GM12891 (cell line): ENCODE data around the gene STOX2.

Source experiments
- DNase-seq: peaks from one replicate; pipeline ENCODE4 v3.0.0; 2011; ENCODE audit warnings: low spot score; ENCODE audit not compliant: insufficient read length
- FAIRE-seq: peaks from 2 replicates; lab custom pipeline; 2011; peaks lifted over from hg19 to GRCh38; lab: Jason Lieb, UNC
- PAX5 ChIP-seq: IDR thresholded peaks from 2 replicates; pipeline ENCODE4 v1.6.1; 2011; ENCODE audit warnings: low read length, moderate library complexity, mild to moderate bottlenecking; ENCODE audit not compliant: insufficient read depth, severe bottlenecking
- POLR2A ChIP-seq: IDR thresholded peaks from 2 replicates; pipeline ENCODE4 v1.6.1; 2011; ENCODE audit warnings: low read depth, low read length, control low read depth
- POLR2AphosphoS5 ChIP-seq: IDR thresholded peaks from 2 replicates; pipeline ENCODE4 v1.6.1; 2011; ENCODE audit warnings: low read depth, low read length, control low read depth
- POU2F2 ChIP-seq: IDR thresholded peaks from 2 replicates; pipeline ENCODE4 v1.6.1; 2011; ENCODE audit warnings: low read depth, mild to moderate bottlenecking, control low read depth, low read length, moderate library complexity
- SPI1 ChIP-seq: IDR thresholded peaks from 2 replicates; pipeline ENCODE4 v1.6.1; 2011; ENCODE audit warnings: low read depth, low read length, control low read depth
- TAF1 ChIP-seq: IDR thresholded peaks from 2 replicates; pipeline ENCODE4 v1.6.1; 2011; ENCODE audit warnings: low read depth, low read length, control low read depth

STOX2 gene

DNA sequence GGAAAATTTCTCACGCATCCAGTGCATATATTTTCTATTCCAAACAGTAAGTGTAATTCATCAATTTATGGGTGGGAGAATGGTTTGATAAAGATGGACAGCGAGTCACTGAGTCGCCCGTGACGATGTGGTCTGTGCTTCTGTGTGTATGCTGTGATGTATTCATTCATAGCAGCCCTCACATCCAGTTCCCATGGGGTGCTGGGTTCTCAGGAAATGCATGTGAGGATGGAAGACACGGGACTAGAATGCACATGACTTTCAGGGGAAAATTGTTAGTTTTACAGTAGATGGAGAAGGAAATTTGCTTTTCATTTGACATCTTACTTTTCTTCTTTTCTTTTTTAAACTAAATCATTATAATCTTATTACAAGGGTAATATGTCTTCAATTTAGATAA, 152.9 kb downstream of the STOX2 start:
- DNase-seq (no peak), FAIRE-seq (no peak)
- no peak for TF ChIP-seq TAF1
- TF ChIP-seq POLR2A = no peak
- TF ChIP-seq SPI1 = no peak
- TF ChIP-seq POLR2AphosphoS5 = no peak

DNA sequence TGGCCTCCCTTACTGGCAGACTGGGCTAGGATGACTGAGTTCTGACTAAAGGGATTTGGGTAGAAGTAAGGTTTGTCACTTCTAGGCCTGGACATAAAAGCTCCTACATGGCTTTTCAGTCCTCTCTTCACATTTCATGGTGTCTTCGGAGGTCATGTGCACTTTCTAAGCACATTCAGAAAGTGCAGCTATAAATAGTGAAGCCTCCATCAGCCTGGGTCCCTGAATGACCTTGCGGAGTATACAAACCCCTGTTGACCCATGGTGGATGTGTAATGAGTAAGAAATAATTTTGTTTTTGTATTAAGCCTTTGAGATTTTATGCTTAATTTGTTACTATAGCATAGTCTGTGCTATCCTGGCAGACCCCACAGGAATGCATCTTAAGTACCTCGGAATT, 154.0 kb downstream of the STOX2 start:
- FAIRE-seq = no peak

DNA sequence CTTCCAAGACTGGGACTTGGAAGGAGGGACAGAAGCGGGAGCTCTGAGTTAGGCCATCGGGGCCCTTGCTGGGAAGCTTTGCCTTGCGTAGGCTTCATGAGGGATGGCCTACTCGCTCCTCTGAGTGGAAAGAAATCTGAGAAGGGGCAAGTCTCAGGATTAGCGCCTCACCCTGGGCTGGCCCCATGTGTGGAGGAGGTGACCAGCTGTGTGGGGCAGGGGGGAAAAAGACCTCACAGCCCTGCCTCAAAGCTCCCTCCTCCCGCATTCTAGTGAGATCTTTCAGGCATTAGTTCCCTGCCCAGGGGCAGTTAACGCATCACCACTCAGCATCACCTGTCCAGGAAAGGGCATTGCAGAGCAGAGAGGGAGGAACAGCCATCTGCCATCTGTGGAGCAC, 156.5 kb downstream of the STOX2 start:
- FAIRE-seq (no peak), DNase-seq (no peak)
- TF ChIP-seq POU2F2 = no peak
- TF ChIP-seq POLR2A = no peak
- TF ChIP-seq PAX5 = no peak
- TF ChIP-seq SPI1 = no peak
- TF ChIP-seq TAF1 = no peak
- no peak for TF ChIP-seq POLR2AphosphoS5

More for the DNA sequence above, 154.0 kb downstream of the STOX2 start:
- DNase-seq = no peak
- TF ChIP-seq PAX5 (no peak), POU2F2 (no peak), POLR2AphosphoS5 (no peak), POLR2A (no peak), TAF1 (no peak), SPI1 (no peak)

DNA sequence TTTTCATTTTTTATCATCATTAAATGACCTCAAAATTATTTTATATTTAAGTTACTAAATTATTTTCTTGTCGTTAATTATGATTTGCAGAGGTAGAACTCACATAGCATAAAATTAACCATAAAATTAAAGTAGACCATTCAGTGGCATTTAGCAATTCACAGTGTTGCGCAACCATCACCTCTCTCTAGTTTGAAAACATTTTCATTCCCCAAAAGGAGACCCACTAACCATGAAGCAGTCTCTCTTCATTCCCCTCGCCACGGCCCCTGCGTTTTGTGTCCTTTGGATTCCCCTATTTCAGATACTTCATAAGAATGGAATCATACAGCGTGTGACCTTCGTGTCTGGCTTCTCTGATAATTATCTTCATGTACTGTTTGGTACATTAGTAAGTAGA, 157.7 kb downstream of the STOX2 start:
- TF ChIP-seq POU2F2 (no peak), SPI1 (no peak), TAF1 (no peak), POLR2AphosphoS5 (no peak), PAX5 (no peak), POLR2A (no peak)
- DNase-seq (no peak), FAIRE-seq (no peak)

DNA sequence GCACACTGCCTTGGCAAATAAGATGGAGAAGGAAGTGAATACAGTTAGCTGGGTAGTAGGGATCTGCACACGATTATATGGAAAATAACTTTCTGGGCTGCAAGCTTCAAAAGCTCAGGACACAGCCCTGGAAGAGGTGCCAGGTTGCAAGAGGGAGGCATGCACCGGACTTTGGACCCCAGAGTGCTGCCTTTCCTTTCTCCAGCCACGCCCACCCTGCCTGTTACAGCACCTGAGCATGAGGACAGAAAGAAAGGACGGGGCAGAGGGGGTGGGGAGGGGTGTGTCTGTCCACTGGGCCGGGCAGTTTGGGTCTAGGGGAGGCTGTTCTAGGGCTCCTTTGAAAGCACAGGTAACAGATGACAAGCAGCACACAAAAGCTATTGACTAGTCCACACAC, 159.8 kb downstream of the STOX2 start:
- DNase-seq (no peak), FAIRE-seq (no peak)
- TF ChIP-seq PAX5 = no peak
- no peak for TF ChIP-seq TAF1
- no peak for TF ChIP-seq SPI1
- TF ChIP-seq POLR2A = no peak
- TF ChIP-seq POU2F2 = no peak
- no peak for TF ChIP-seq POLR2AphosphoS5

DNA sequence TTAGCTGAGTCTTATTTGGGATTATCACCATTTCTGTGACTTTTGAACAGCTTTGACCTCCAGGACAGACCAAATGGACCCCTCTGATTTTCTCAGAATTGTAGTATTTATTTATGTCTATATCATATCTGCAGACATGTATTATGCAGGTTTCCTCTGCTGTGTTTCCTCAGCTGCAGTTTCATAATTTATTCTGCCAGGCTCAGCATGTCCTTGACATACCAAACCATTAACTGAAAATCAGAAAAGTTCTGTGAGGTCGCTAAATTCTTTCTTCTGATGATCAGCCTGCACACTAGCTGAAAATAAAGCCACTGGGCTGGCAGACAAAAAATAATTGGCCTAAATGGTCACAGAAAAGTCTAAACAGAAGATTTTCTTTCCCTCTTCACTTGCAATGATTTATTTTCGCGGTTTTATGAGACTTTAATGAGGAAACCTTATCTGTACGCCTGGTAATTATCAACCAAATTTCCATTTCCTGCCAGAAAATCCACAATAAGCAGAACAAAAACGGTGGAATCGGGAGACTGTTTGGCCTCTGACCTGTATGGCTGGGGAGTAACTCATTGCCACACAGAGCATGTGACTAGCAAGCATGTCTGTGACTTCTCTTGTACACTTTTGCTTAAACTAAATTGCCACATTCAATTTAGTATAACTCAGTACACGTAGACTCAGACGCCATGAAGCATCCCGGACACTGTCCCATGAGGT, 161.6 kb downstream of the STOX2 start:
- FAIRE-seq (no peak), DNase-seq (no peak)
- TF ChIP-seq SPI1 (no peak), POU2F2 (no peak), POLR2AphosphoS5 (no peak), TAF1 (no peak), PAX5 (no peak), POLR2A (no peak)

GRCh38 chr4:184067931-184068554, 162.9 kb downstream of the STOX2 start:
- TF ChIP-seq SPI1 = no peak
- no peak for TF ChIP-seq POU2F2
- no peak for TF ChIP-seq TAF1
- no peak for TF ChIP-seq PAX5
- TF ChIP-seq POLR2A = no peak
- TF ChIP-seq POLR2AphosphoS5 = no peak
- DNase-seq (no peak), FAIRE-seq (no peak)
